ENCODE measurements around the gene KRT40. TPM values are rescaled to one million over a fixed set of nuclear protein-coding genes. Genes with fewer than 3 reads are reported as not detected.

The KRT40 gene
- total and polyA plus RNA-seq, 2 of the 8 experiments (the other 6 are each of a cell fraction or from before 2014, with no cell fraction given): not detected

GRCh38 chr17:40952154-40952553, 32.0 kb downstream of the KRT40 start:
- no peak overlapping the region for H2AFZ ChIP-seq (ENCODE audit: low read length)
- no peak overlapping the region for H3K23ac ChIP-seq (ENCODE audit: insufficient read length)
- no peak for TF ChIP-seq TCF12 (IDR thresholded peaks at IDR 0.05; ENCODE audit: low read depth, low read length)
- no peak for TF ChIP-seq CBX8 (IDR thresholded peaks at IDR 0.05; ENCODE audit: borderline replicate concordance, low read depth, low read length)
- no peak for TF ChIP-seq EZH2 (IDR thresholded peaks at IDR 0.05; ENCODE audit: low read depth, low read length, severe bottlenecking)
- TF ChIP-seq CBX5 (IDR thresholded peaks at IDR 0.05; ENCODE audit: low read depth, low read length): no peak
- TF ChIP-seq RXRA (IDR thresholded peaks at IDR 0.05; ENCODE audit: insufficient read depth, low read depth, low read length): no peak
- TF ChIP-seq ATF3 (IDR thresholded peaks at IDR 0.05; ENCODE audit: insufficient read depth, low read depth, low read length): no peak
- TF ChIP-seq JUND (IDR thresholded peaks at IDR 0.05; ENCODE audit: low read length): no peak
- TF ChIP-seq ZNF274 (IDR thresholded peaks at IDR 0.05; ENCODE audit: borderline replicate concordance, extremely low read depth, low read length): no peak
- TF ChIP-seq HDAC6 (IDR thresholded peaks at IDR 0.05; ENCODE audit: low read depth, low read length): no peak
- no peak for TF ChIP-seq CHD2 (IDR thresholded peaks at IDR 0.05; ENCODE audit: low read length)
- TF ChIP-seq E2F6 (IDR thresholded peaks at IDR 0.05): no peak
- no peak for TF ChIP-seq SIX5 (IDR thresholded peaks at IDR 0.05; ENCODE audit: low read depth, low read length)
- TF ChIP-seq RAD21 (IDR thresholded peaks at IDR 0.05 in 1 of 2, conservative IDR thresholded peaks at IDR 0.05 in 1 of 2; ENCODE audit: low read depth in 2 of 2, low read length in 2 of 2): no peak
- no peak overlapping the region for H2AK5ac ChIP-seq (ENCODE audit: low read depth, low read length)
- H2BK120ac ChIP-seq (replicated peaks; ENCODE audit: low read depth, low read length): no peak overlapping the region
- no peak overlapping the region for H3K4me2 ChIP-seq (ENCODE audit: insufficient read depth in 1 of 2, low read depth in 2 of 2, low read length in 2 of 2)
- no peak overlapping the region for H2BK20ac ChIP-seq (ENCODE audit: low read length)
- no peaks in the 10 kb centered on the region for H3K79me1 ChIP-seq (ENCODE audit: low read depth, low read length)
- H3K36me3 ChIP-seq (ENCODE audit: control insufficient read depth in 2 of 4, insufficient read depth in 4 of 4, low read length in 3 of 4): no peaks in the 10 kb centered on the region
- FAIRE-seq: no peak
- no peak overlapping the region for H3K4ac ChIP-seq (replicated peaks; ENCODE audit: insufficient read length, low read depth, low read length)
- H3K14ac ChIP-seq (ENCODE audit: insufficient read length): no peak overlapping the region
- no peak overlapping the region for H2BK15ac ChIP-seq (ENCODE audit: low read length)
- H3K27me3 ChIP-seq (replicated peaks in 1 of 4; ENCODE audit: control insufficient read depth in 3 of 4, extremely low read depth in 1 of 4, insufficient read depth in 3 of 4, low read length in 3 of 4): no peaks in the 10 kb centered on the region
- no peak overlapping the region for H3K18ac ChIP-seq (ENCODE audit: extremely low read depth, low read length)
- DNase-seq (ENCODE audit: low read depth in 1 of 2, low spot score in 2 of 2): no peak
- no peak overlapping the region for H4K5ac ChIP-seq (ENCODE audit: insufficient read length, low read depth, low read length)
- H3K27ac ChIP-seq (ENCODE audit: low read depth, low read length): no peak overlapping the region
- H2BK12ac ChIP-seq (ENCODE audit: low read depth, low read length): no peak overlapping the region
- POLR2A ChIA-PET (ENCODE audit: partially characterized antibody): no interaction called here
- H4K20me1 ChIP-seq (replicated peaks in 1 of 2; ENCODE audit: control insufficient read depth in 1 of 2, insufficient read depth in 2 of 2, low read length in 2 of 2): no peaks in the 10 kb centered on the region
- no peaks in the 10 kb centered on the region for H3K9me3 ChIP-seq (ENCODE audit: insufficient read depth in 2 of 2, low read depth in 1 of 2, low read length in 1 of 2)
- no peaks in the 10 kb centered on the region for H3K4me1 ChIP-seq (replicated peaks in 1 of 4; ENCODE audit: control insufficient read depth in 3 of 4, insufficient read depth in 4 of 4, low read length in 3 of 4)
- no peak overlapping the region for H4K91ac ChIP-seq (replicated peaks; ENCODE audit: insufficient read length, low read length)
- no peak overlapping the region for H4K8ac ChIP-seq (ENCODE audit: extremely low read depth, insufficient read depth, low read length)
- CTCF ChIA-PET (ENCODE audit: partially characterized antibody): interaction anchor here (0.9 to 1.5 kb wide), 4 partner anchors 10 to 21 kb away, joined by 3 to 6 read pairs (median 4); no protein-coding TSS in a partner anchor
- 94% methylated on average over 2 of the region's 2 CpGs; no CpG with 5 or more reads in 1 of the 2 experiments for WGBS, 2 experiments (ENCODE audit: extremely low coverage in 1 of 2, insufficient coverage in 1 of 2, insufficient read length in 1 of 2, insufficient replicate concordance in 2 of 2, low coverage in 1 of 2, low lambda C conversion rate in 2 of 2, missing lambda C conversion rate in 1 of 2)
- H3K79me2 ChIP-seq (ENCODE audit: control insufficient read depth in 1 of 2, insufficient read depth in 2 of 2, low read length in 2 of 2): no peaks in the 10 kb centered on the region
- H3K56ac ChIP-seq (replicated peaks; ENCODE audit: insufficient read length, low read depth, low read length): no peak overlapping the region
- H3K9ac ChIP-seq (replicated peaks in 1 of 4; ENCODE audit: extremely low read depth in 1 of 4, low read depth in 3 of 4, low read length in 3 of 4): no peak overlapping the region
- no peaks in the 10 kb centered on the region for H3K23me2 ChIP-seq (ENCODE audit: low read depth, low read length)
- H2BK5ac ChIP-seq (ENCODE audit: low read depth, low read length): no peak overlapping the region
- H3K4me3 ChIP-seq (ENCODE audit: extremely low read depth in 1 of 4, insufficient read depth in 2 of 4, low read depth in 3 of 4, low read length in 4 of 4): no peak overlapping the region

Measured in H1 (cell line).